Keratinocyte (primary cell): ENCODE results near the gene BRPF3. TPM values are rescaled to one million over a fixed set of nuclear protein-coding genes. Genes with fewer than 3 reads are reported as not detected.

Experiments used
- DNase-seq: peaks from one replicate; pipeline ENCODE4 v3.0.0-alpha.2; 2011; ENCODE audit warnings: low read depth, missing footprints, low spot score
- FAIRE-seq: peaks from 2 replicates; lab custom pipeline; 2011; peaks lifted over from hg19 to GRCh38; lab: Jason Lieb, UNC
- H2AFZ ChIP-seq: 2 replicates; pipeline ENCODE4 v1.6.0; 2012; ENCODE audit warnings: low read length, control low read depth, inconsistent platforms; ENCODE audit not compliant: control insufficient read depth
- H3K27ac ChIP-seq: 2 replicates; pipeline ENCODE4 v1.5.1; 2011; ENCODE audit warnings: low read length; ENCODE audit not compliant: control insufficient read depth, insufficient read depth
- H3K27me3 ChIP-seq: 3 replicates; pipeline ENCODE4 v1.6.0; 2011; ENCODE audit warnings: low read length; ENCODE audit not compliant: control insufficient read depth, insufficient read depth; ENCODE audit errors: extremely low read depth
- H3K36me3 ChIP-seq, 2 experiments: 2 replicates in 1 of 2; 3 replicates in 1 of 2; pipeline ENCODE4 v1.5.1; 2011; ENCODE audit warnings: low read length in 2 of 2, mild to moderate bottlenecking in 1 of 2; ENCODE audit not compliant: control insufficient read depth in 2 of 2, insufficient read depth in 2 of 2; ENCODE audit errors: extremely low read depth in 1 of 2
- H3K4me1 ChIP-seq: 3 replicates; pipeline ENCODE4 v1.5.1; 2011; ENCODE audit warnings: low read length; ENCODE audit not compliant: control insufficient read depth, insufficient read depth; ENCODE audit errors: extremely low read depth
- H3K4me2 ChIP-seq: 3 replicates; pipeline ENCODE4 v1.6.0; 2011; ENCODE audit warnings: low read depth, low read length; ENCODE audit not compliant: control insufficient read depth, insufficient read depth; ENCODE audit errors: extremely low read depth
- H3K4me3 ChIP-seq, 3 experiments: fragments of 200-600 bp in 1 of 3; sonication (generic) in 1 of 3; 2 replicates in 2 of 3; 3 replicates in 1 of 3; pipeline ENCODE4 v1.5.1; 2011 to 2016; ENCODE audit warnings: low read length in 3 of 3, mild to moderate bottlenecking in 3 of 3, control low read depth in 2 of 3, inconsistent platforms in 1 of 3, low read depth in 1 of 3, mixed read lengths in 1 of 3, mixed run types in 1 of 3, moderate library complexity in 1 of 3; ENCODE audit not compliant: control insufficient read depth in 2 of 3, insufficient read depth in 2 of 3; ENCODE audit errors: extremely low read depth in 1 of 3
- H3K79me2 ChIP-seq: 2 replicates; pipeline ENCODE4 v1.6.0; 2012; ENCODE audit warnings: low read length; ENCODE audit not compliant: control insufficient read depth, insufficient read depth
- H3K9ac ChIP-seq: 3 replicates; pipeline ENCODE4 v1.6.0; 2011; ENCODE audit warnings: low read length; ENCODE audit not compliant: control insufficient read depth, insufficient read depth; ENCODE audit errors: extremely low read depth
- H3K9me1 ChIP-seq: 3 replicates; pipeline ENCODE4 v1.6.0; 2011; ENCODE audit warnings: low read length; ENCODE audit not compliant: control insufficient read depth, insufficient read depth; ENCODE audit errors: extremely low read depth
- H3K9me3 ChIP-seq: 2 replicates; pipeline ENCODE4 v1.5.1; 2012; ENCODE audit warnings: low read depth, low read length; ENCODE audit not compliant: control insufficient read depth
- H4K20me1 ChIP-seq: 3 replicates; pipeline ENCODE4 v1.6.0; 2011; ENCODE audit warnings: low read length; ENCODE audit not compliant: control insufficient read depth, insufficient read depth; ENCODE audit errors: extremely low read depth
- EZH2 ChIP-seq: IDR thresholded peaks from one replicate; pipeline ENCODE4 v1.6.1; 2012; ENCODE audit warnings: inconsistent platforms, mild to moderate bottlenecking, low read length, moderate library complexity
- dilution Hi-C: fragments of 300-500 bp; cut with MboI; formaldehyde crosslinking; loops from one replicate; pipeline ENCODE4 v1.7.0; 2020; ENCODE audit warnings: low sequenced_read_pairs; ENCODE audit not compliant: extremely low pct_ligation_motif_present
- polyA plus RNA-seq, 5 experiments: library from polyadenylated mRNA; depleted of rRNA in 3 of 5; stranded (reverse) in 3 of 5; stranded (forward) in 1 of 5; unstranded in 1 of 5; fragments of >200 nt; gene quantifications; 1 replicate in 1 of 5; 2 replicates in 3 of 5; 3 replicates in 1 of 5; pipeline versions ENCODE4 v1.2.1 to v1.2.3, GENCODE V29; 2011 to 2012; ENCODE audit warnings: missing spikeins in 2 of 5, low read depth in 1 of 5, low replicate concordance in 1 of 5
- TF ChIP-seq, protein P1 (sequence below), 3 experiments: IDR thresholded peaks in 1 of 3; conservative IDR thresholded peaks in 1 of 3; optimal IDR thresholded peaks in 1 of 3; 2 replicates in 2 of 3; 3 replicates in 1 of 3; pipeline versions ENCODE3 to v1.5.1; 2011; ENCODE audit warnings: low read length in 3 of 3, mild to moderate bottlenecking in 3 of 3, moderate library complexity in 2 of 3, control low read depth in 1 of 3, inconsistent platforms in 1 of 3; ENCODE audit not compliant: insufficient read depth in 2 of 3; ENCODE audit errors: extremely low read depth in 1 of 3

The BRPF3 gene
- polyA plus RNA-seq, 1 donor (not counting 4 experiments of a cell fraction or from before 2014, with no cell fraction given): 4.8 TPM

GRCh38 chr6:36252005-36252404, 55.5 kb downstream of the BRPF3 start:
- no peak for TF ChIP-seq EZH2
- TF ChIP-seq, protein P1, sequence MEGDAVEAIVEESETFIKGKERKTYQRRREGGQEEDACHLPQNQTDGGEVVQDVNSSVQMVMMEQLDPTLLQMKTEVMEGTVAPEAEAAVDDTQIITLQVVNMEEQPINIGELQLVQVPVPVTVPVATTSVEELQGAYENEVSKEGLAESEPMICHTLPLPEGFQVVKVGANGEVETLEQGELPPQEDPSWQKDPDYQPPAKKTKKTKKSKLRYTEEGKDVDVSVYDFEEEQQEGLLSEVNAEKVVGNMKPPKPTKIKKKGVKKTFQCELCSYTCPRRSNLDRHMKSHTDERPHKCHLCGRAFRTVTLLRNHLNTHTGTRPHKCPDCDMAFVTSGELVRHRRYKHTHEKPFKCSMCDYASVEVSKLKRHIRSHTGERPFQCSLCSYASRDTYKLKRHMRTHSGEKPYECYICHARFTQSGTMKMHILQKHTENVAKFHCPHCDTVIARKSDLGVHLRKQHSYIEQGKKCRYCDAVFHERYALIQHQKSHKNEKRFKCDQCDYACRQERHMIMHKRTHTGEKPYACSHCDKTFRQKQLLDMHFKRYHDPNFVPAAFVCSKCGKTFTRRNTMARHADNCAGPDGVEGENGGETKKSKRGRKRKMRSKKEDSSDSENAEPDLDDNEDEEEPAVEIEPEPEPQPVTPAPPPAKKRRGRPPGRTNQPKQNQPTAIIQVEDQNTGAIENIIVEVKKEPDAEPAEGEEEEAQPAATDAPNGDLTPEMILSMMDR (optimal IDR thresholded peaks at IDR 0.05 in 1 of 3, IDR thresholded peaks at IDR 0.05 in 1 of 3, conservative IDR thresholded peaks at IDR 0.05 in 1 of 3; ENCODE audit: extremely low read depth in 1 of 3, insufficient read depth in 2 of 3, low read length in 3 of 3): no peak
- FAIRE-seq: no peak

GRCh38 chr6:36263390-36264000, 67.0 kb downstream of the BRPF3 start:
- dilution Hi-C loops: no loop called here
- no peak overlapping the region for H3K4me3 ChIP-seq
- H3K27me3 ChIP-seq: peaks cover 3% of the 10 kb centered on the region
- no peak overlapping the region for H2AFZ ChIP-seq
- H3K9me3 ChIP-seq: peaks cover 2% of the 10 kb centered on the region
- no peak overlapping the region for H3K9ac ChIP-seq
- TF ChIP-seq, protein P1 (optimal IDR thresholded peaks at IDR 0.05 in 1 of 3, IDR thresholded peaks at IDR 0.05 in 1 of 3, conservative IDR thresholded peaks at IDR 0.05 in 1 of 3; ENCODE audit: extremely low read depth in 1 of 3, insufficient read depth in 2 of 3, low read length in 3 of 3): no peak
- TF ChIP-seq EZH2: no peak
- peaks cover 18% of the 10 kb centered on the region for H3K4me1 ChIP-seq
- no peaks in the 10 kb centered on the region for H4K20me1 ChIP-seq
- no peak overlapping the region for H3K4me2 ChIP-seq
- H3K36me3 ChIP-seq: no peaks in the 10 kb centered on the region
- H3K27ac ChIP-seq: no peak overlapping the region
- FAIRE-seq: no peak
- peaks cover 3% of the 10 kb centered on the region for H3K9me1 ChIP-seq
- no peak for DNase-seq
- H3K79me2 ChIP-seq: no peaks in the 10 kb centered on the region

More at GRCh38 chr6:36252005-36252404, 55.5 kb downstream of the BRPF3 start:
- H3K79me2 ChIP-seq: no peaks in the 10 kb centered on the region
- no peak overlapping the region for H3K9ac ChIP-seq
- no peak overlapping the region for H3K4me2 ChIP-seq
- no peak overlapping the region for H3K27ac ChIP-seq
- DNase-seq: no peak
- H4K20me1 ChIP-seq: no peaks in the 10 kb centered on the region
- peaks cover 14% of the 10 kb centered on the region for H3K4me1 ChIP-seq
- H3K36me3 ChIP-seq: no peaks in the 10 kb centered on the region
- H2AFZ ChIP-seq: no peak overlapping the region
- H3K4me3 ChIP-seq: no peak overlapping the region
- dilution Hi-C loops: no loop called here
- no peaks in the 10 kb centered on the region for H3K27me3 ChIP-seq
- H3K9me1 ChIP-seq: no peaks in the 10 kb centered on the region
- no peaks in the 10 kb centered on the region for H3K9me3 ChIP-seq
